Endothelial cell (in vitro differentiated cells): ENCODE data around the gene DGCR2. TPM values are rescaled to one million over a fixed set of nuclear protein-coding genes. Genes with fewer than 3 reads are reported as not detected.

Experiments
- DNase-seq: peaks from one replicate; pipeline ENCODE4 v3.0.0; 2021; ENCODE audit warnings: low spot score
- H3K27ac Mint-ChIP-seq: one replicate; pipeline ENCODE4 v1.8.0; 2021; ENCODE audit warnings: mixed read lengths, inconsistent platforms; ENCODE audit not compliant: unreplicated experiment
- H3K27me3 Mint-ChIP-seq: one replicate; pipeline ENCODE4 v1.8.0; 2021; ENCODE audit warnings: mild to moderate bottlenecking, moderate library complexity, mixed read lengths, inconsistent platforms; ENCODE audit not compliant: unreplicated experiment
- H3K36me3 Mint-ChIP-seq: one replicate; pipeline ENCODE4 v1.8.0; 2021; ENCODE audit warnings: mild to moderate bottlenecking, low read depth, mixed read lengths, inconsistent platforms; ENCODE audit not compliant: unreplicated experiment
- H3K4me1 Mint-ChIP-seq: one replicate; pipeline ENCODE4 v1.8.0; 2021; ENCODE audit warnings: mild to moderate bottlenecking, mixed read lengths, inconsistent platforms; ENCODE audit not compliant: unreplicated experiment
- H3K4me3 Mint-ChIP-seq: one replicate; pipeline ENCODE4 v1.8.0; 2021; ENCODE audit warnings: mild to moderate bottlenecking, mixed read lengths, inconsistent platforms; ENCODE audit not compliant: unreplicated experiment
- H3K9me3 Mint-ChIP-seq: one replicate; pipeline ENCODE4 v1.8.0; 2021; ENCODE audit warnings: mixed read lengths, inconsistent platforms; ENCODE audit not compliant: unreplicated experiment
- CTCF ChIP-seq: fragments of 200-600 bp; sonication (generic); IDR thresholded peaks from one replicate; pipeline ENCODE4 v1.5.0; 2021; ENCODE audit warnings: antibody characterized with exemption; ENCODE audit not compliant: unreplicated experiment
- total RNA-seq: library from RNA; stranded (reverse); fragmentation: NEBNext Ultra II Directional; extraction: Animal tissue kit (Norgen Biotek cat#: 25700); gene quantifications from one replicate; pipeline ENCODE4 v1.2.1, GENCODE V29; 2021; ENCODE audit not compliant: unreplicated experiment

DGCR2 gene
- total RNA-seq, 1 donor from 2014 or later = 46.7 TPM

- Mint-ChIP-seq H3K4me3 (peak overlapping the region; percentile 95), H3K36me3 (peaks cover 7% of the 10 kb centered on the region), H3K4me1 (peaks cover 5% of the 10 kb centered on the region), H3K27me3 (peaks cover 18% of the 10 kb centered on the region), H3K9me3 (no peaks in the 10 kb centered on the region), H3K27ac (peak overlapping the region; percentile 79)
- no peak for TF ChIP-seq CTCF
- DNase-seq = no peak
Measured at GRCh38 chr22:19143967-19144400, 21.8 kb upstream of the DGCR2 start.

GRCh38 chr22:19143212-19143611 is 21.0 kb upstream of the DGCR2 start:
- Mint-ChIP-seq H3K4me3 (peak overlapping the region; percentile 95), H3K4me1 (peaks cover 5% of the 10 kb centered on the region), H3K36me3 (peaks cover 7% of the 10 kb centered on the region), H3K27ac (no peak overlapping the region), H3K9me3 (no peaks in the 10 kb centered on the region), H3K27me3 (peaks cover 18% of the 10 kb centered on the region)
- TF ChIP-seq CTCF = no peak
- no peak for DNase-seq

- peaks cover 15% of the 10 kb centered on the region for H3K27me3 Mint-ChIP-seq
- peaks cover 7% of the 10 kb centered on the region for H3K36me3 Mint-ChIP-seq
- no peak for DNase-seq
- no peaks in the 10 kb centered on the region for H3K9me3 Mint-ChIP-seq
- TF ChIP-seq CTCF = no peak
- no peak overlapping the region for H3K27ac Mint-ChIP-seq
- H3K4me1 Mint-ChIP-seq = peaks cover 5% of the 10 kb centered on the region
- no peak overlapping the region for H3K4me3 Mint-ChIP-seq
Measured at GRCh38 chr22:19142394-19142793, 20.2 kb upstream of the DGCR2 start.

- Mint-ChIP-seq H3K4me3 (no peak overlapping the region), H3K27ac (no peak overlapping the region), H3K27me3 (peaks cover 10% of the 10 kb centered on the region), H3K36me3 (peaks cover 28% of the 10 kb centered on the region), H3K4me1 (peaks cover 5% of the 10 kb centered on the region), H3K9me3 (no peaks in the 10 kb centered on the region)
- no peak for DNase-seq
- TF ChIP-seq CTCF = no peak
Measured at GRCh38 chr22:19139974-19140373, 17.8 kb upstream of the DGCR2 start.

- DNase-seq = no peak
- Mint-ChIP-seq H3K4me3 (no peak overlapping the region), H3K36me3 (peaks cover 28% of the 10 kb centered on the region), H3K9me3 (no peaks in the 10 kb centered on the region), H3K27me3 (peaks cover 6% of the 10 kb centered on the region), H3K4me1 (peaks cover 2% of the 10 kb centered on the region), H3K27ac (no peak overlapping the region)
- TF ChIP-seq CTCF = no peak
Measured at GRCh38 chr22:19139001-19139356, 16.8 kb upstream of the DGCR2 start.
